Epithelial cell of proximal tubule (primary cell): Measurements from ENCODE around the gene TRIP12. TPM values are rescaled to one million over a fixed set of nuclear protein-coding genes. Genes with fewer than 3 reads are reported as not detected.

Experiments used
- DNase-seq: peaks from one replicate; pipeline ENCODE4 v3.0.0-alpha.2; 2011; ENCODE audit warnings: low read depth
- H3K4me3 ChIP-seq: 2 replicates; pipeline ENCODE4 v1.5.1; 2011; ENCODE audit warnings: low read depth, mild to moderate bottlenecking, low read length
- CTCF ChIP-seq: conservative IDR thresholded peaks from 2 replicates; pipeline ENCODE4 v1.5.1; 2012; ENCODE audit warnings: low read depth, mild to moderate bottlenecking, low read length
- total RNA-seq: library from RNA; depleted of rRNA; stranded (reverse); fragments of >200 nt; gene quantifications from 2 replicates; pipeline ENCODE4 v1.2.3, GENCODE V29; 2015

TRIP12 gene
- total RNA-seq, 1 donor from 2014 or later = 84.1 TPM

GRCh38 chr2:229810786-229811185, 111.0 kb downstream of the TRIP12 start:
- no peak for TF ChIP-seq CTCF
- DNase-seq = no peak
- no peak overlapping the region for H3K4me3 ChIP-seq

GRCh38 chr2:229805559-229805958, 116.2 kb downstream of the TRIP12 start:
- no peak for TF ChIP-seq CTCF
- no peak for DNase-seq
- no peak overlapping the region for H3K4me3 ChIP-seq

GRCh38 chr2:229802785-229803184, 119.0 kb downstream of the TRIP12 start:
- no peak for TF ChIP-seq CTCF
- no peak overlapping the region for H3K4me3 ChIP-seq
- no peak for DNase-seq

- TF ChIP-seq CTCF = peak; percentile 80
- no peak overlapping the region for H3K4me3 ChIP-seq
- DNase-seq = no peak
These were observed 120.6 kb downstream of the TRIP12 start for GRCh38 chr2:229800997-229801754.

- no peak for TF ChIP-seq CTCF
- no peak overlapping the region for H3K4me3 ChIP-seq
- DNase-seq = no peak
These were observed 123.2 kb downstream of the TRIP12 start for GRCh38 chr2:229798446-229799155.

- TF ChIP-seq CTCF = no peak
- DNase-seq = no peak
- no peak overlapping the region for H3K4me3 ChIP-seq
These were observed 126.8 kb downstream of the TRIP12 start for GRCh38 chr2:229795058-229795457.
